Measurements from ENCODE around the gene GLDC. TPM values are rescaled to one million over a fixed set of nuclear protein-coding genes. Genes with fewer than 3 reads are reported as not detected.

GLDC gene
- total and polyA plus RNA-seq, 2 donors (not counting 1 experiment from before 2014, with no cell fraction given), result 0.71 to 0.86 TPM

- TF ChIP-seq EZH2 (IDR thresholded peaks at IDR 0.05; ENCODE audit: borderline replicate concordance, insufficient read depth, low read depth, low read length, poor library complexity, severe bottlenecking) (no peak), CTCF (IDR thresholded peaks at IDR 0.05) (no peak)
- no peaks in the 10 kb centered on the region for H3K9me3 ChIP-seq (ENCODE audit: control extremely low read depth in 1 of 3, control insufficient read depth in 2 of 3, insufficient read depth in 1 of 3, low read length in 2 of 3)
- H3K4me2 ChIP-seq (replicated peaks; ENCODE audit: low read depth, low read length, poor library complexity, severe bottlenecking), result no peak overlapping the region
- H3K4me1 ChIP-seq (ENCODE audit: control insufficient read depth in 2 of 2, insufficient read depth in 2 of 2, low read length in 2 of 2), result no peaks in the 10 kb centered on the region
- Mint-ChIP-seq H3K27me3 (no peaks in the 10 kb centered on the region), H3K4me3 (no peak overlapping the region), H3K27ac (no peak overlapping the region), H3K9me3 (ENCODE audit: insufficient read depth) (no peaks in the 10 kb centered on the region), H3K4me1 (no peaks in the 10 kb centered on the region)
- H3K27me3 ChIP-seq (replicated peaks in 1 of 4; ENCODE audit: control extremely low read depth in 1 of 4, control insufficient read depth in 3 of 4, insufficient read depth in 4 of 4, low read length in 3 of 4), result no peaks in the 10 kb centered on the region
- intact Hi-C loops (cut with micrococcal nuclease), result no loop called here
- ChIA-PET CTCF (no interaction called here), POLR2A (no interaction called here)
- H3K79me2 ChIP-seq (ENCODE audit: control insufficient read depth, insufficient read depth, low read length), result no peaks in the 10 kb centered on the region
- DNase-seq (no peak), ATAC-seq (ENCODE audit: low read depth) (no peak)
- H3K4me3 ChIP-seq (ENCODE audit: control extremely low read depth in 1 of 5, extremely low read depth in 1 of 5, insufficient read depth in 1 of 5, low read depth in 2 of 5, low read length in 4 of 5), result no peak overlapping the region
- no peak overlapping the region for H2AFZ ChIP-seq (ENCODE audit: insufficient read depth, low read depth, low read length, poor library complexity, severe bottlenecking)
- 97% methylated on average over 4 of the region's 7 CpGs for WGBS (ENCODE audit: insufficient coverage)
- H3K27ac ChIP-seq (ENCODE audit: low read length in 2 of 2), result no peak overlapping the region
- H3K36me3 ChIP-seq (replicated peaks in 1 of 2; ENCODE audit: control extremely low read depth in 1 of 2, control insufficient read depth in 1 of 2, extremely low read depth in 1 of 2, insufficient read depth in 2 of 2, low read length in 1 of 2), result no peaks in the 10 kb centered on the region
- H4K20me1 ChIP-seq (ENCODE audit: control insufficient read depth, insufficient read depth, low read length, poor library complexity, severe bottlenecking), result no peaks in the 10 kb centered on the region
- H3K9ac ChIP-seq (ENCODE audit: low read length), result no peak overlapping the region
These were observed 92.9 kb downstream of the GLDC start for GRCh38 chr9:6552498-6553121.

GRCh38 chr9:6552033-6552432, 93.5 kb downstream of the GLDC start:
- H3K4me1 ChIP-seq (ENCODE audit: control insufficient read depth in 2 of 2, insufficient read depth in 2 of 2, low read length in 2 of 2), result no peaks in the 10 kb centered on the region
- ChIA-PET POLR2A (no interaction called here), CTCF (no interaction called here)
- ATAC-seq (ENCODE audit: low read depth) (no peak), DNase-seq (no peak)
- no peaks in the 10 kb centered on the region for H3K9me3 Mint-ChIP-seq (ENCODE audit: insufficient read depth)
- H3K27ac Mint-ChIP-seq, result no peak overlapping the region
- H3K27me3 ChIP-seq (replicated peaks in 1 of 4; ENCODE audit: control extremely low read depth in 1 of 4, control insufficient read depth in 3 of 4, insufficient read depth in 4 of 4, low read length in 3 of 4), result no peaks in the 10 kb centered on the region
- no peak overlapping the region for H3K9ac ChIP-seq (ENCODE audit: low read length)
- no peak overlapping the region for H3K4me3 ChIP-seq (ENCODE audit: control extremely low read depth in 1 of 5, extremely low read depth in 1 of 5, insufficient read depth in 1 of 5, low read depth in 2 of 5, low read length in 4 of 5)
- intact Hi-C loops (cut with micrococcal nuclease), result no loop called here
- no peaks in the 10 kb centered on the region for H3K36me3 ChIP-seq (replicated peaks in 1 of 2; ENCODE audit: control extremely low read depth in 1 of 2, control insufficient read depth in 1 of 2, extremely low read depth in 1 of 2, insufficient read depth in 2 of 2, low read length in 1 of 2)
- 85% methylated on average over 3 of the region's 3 CpGs for WGBS (ENCODE audit: insufficient coverage)
- no peaks in the 10 kb centered on the region for H3K9me3 ChIP-seq (ENCODE audit: control extremely low read depth in 1 of 3, control insufficient read depth in 2 of 3, insufficient read depth in 1 of 3, low read length in 2 of 3)
- no peak overlapping the region for H3K4me3 Mint-ChIP-seq
- H3K4me1 Mint-ChIP-seq, result no peaks in the 10 kb centered on the region
- H3K79me2 ChIP-seq (ENCODE audit: control insufficient read depth, insufficient read depth, low read length), result no peaks in the 10 kb centered on the region
- no peaks in the 10 kb centered on the region for H4K20me1 ChIP-seq (ENCODE audit: control insufficient read depth, insufficient read depth, low read length, poor library complexity, severe bottlenecking)
- H3K27me3 Mint-ChIP-seq, result no peaks in the 10 kb centered on the region
- H3K27ac ChIP-seq (ENCODE audit: low read length in 2 of 2), result no peak overlapping the region
- TF ChIP-seq EZH2 (IDR thresholded peaks at IDR 0.05; ENCODE audit: borderline replicate concordance, insufficient read depth, low read depth, low read length, poor library complexity, severe bottlenecking) (no peak), CTCF (IDR thresholded peaks at IDR 0.05) (no peak)
- no peak overlapping the region for H2AFZ ChIP-seq (ENCODE audit: insufficient read depth, low read depth, low read length, poor library complexity, severe bottlenecking)
- H3K4me2 ChIP-seq (replicated peaks; ENCODE audit: low read depth, low read length, poor library complexity, severe bottlenecking), result no peak overlapping the region

Data from B cell (primary cell).